ENCODE data around the gene ADGRF4.

DNA sequence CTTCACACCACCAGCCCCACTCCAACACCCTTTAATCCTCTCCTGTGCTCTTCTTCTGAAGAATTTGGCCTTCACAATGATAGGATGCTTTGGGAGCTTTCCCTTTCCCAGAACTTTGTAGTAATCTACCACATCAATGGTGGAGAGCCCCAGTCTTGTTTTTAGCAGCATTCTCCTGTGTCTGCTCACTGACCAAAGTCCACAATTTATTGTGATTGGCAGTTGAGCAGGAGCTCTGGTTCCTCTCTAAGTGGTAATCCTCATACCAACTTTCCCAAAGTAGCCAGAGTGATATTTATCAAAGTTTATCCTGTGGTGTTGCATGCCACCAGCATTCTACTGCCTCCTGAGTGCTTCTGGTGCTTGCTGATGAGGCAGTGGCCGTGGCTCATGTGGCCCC is 54.4 kb downstream of the ADGRF4 start:
- TF ChIP-seq, protein P1, sequence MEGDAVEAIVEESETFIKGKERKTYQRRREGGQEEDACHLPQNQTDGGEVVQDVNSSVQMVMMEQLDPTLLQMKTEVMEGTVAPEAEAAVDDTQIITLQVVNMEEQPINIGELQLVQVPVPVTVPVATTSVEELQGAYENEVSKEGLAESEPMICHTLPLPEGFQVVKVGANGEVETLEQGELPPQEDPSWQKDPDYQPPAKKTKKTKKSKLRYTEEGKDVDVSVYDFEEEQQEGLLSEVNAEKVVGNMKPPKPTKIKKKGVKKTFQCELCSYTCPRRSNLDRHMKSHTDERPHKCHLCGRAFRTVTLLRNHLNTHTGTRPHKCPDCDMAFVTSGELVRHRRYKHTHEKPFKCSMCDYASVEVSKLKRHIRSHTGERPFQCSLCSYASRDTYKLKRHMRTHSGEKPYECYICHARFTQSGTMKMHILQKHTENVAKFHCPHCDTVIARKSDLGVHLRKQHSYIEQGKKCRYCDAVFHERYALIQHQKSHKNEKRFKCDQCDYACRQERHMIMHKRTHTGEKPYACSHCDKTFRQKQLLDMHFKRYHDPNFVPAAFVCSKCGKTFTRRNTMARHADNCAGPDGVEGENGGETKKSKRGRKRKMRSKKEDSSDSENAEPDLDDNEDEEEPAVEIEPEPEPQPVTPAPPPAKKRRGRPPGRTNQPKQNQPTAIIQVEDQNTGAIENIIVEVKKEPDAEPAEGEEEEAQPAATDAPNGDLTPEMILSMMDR (IDR thresholded peaks at IDR 0.05): no peak
- TF ChIP-seq POLR2AphosphoS5 (IDR thresholded peaks at IDR 0.05; ENCODE audit: low read depth, low read length) (no peak), REST (IDR thresholded peaks at IDR 0.05; ENCODE audit: insufficient read depth in 1 of 2, low read depth in 2 of 2, low read length in 1 of 2) (no peak), SIN3A (IDR thresholded peaks at IDR 0.05; ENCODE audit: borderline replicate concordance, insufficient read depth, low read depth, low read length) (no peak), TCF7L2 (IDR thresholded peaks at IDR 0.05; ENCODE audit: low read depth, low read length) (no peak)
